ENCODE results near the gene BTN1A1. TPM values are rescaled to one million over a fixed set of nuclear protein-coding genes. Genes with fewer than 3 reads are reported as not detected.

BTN1A1 gene
- total and polyA plus RNA-seq, 2 donors (not counting 1 experiment from before 2014, with no cell fraction given), result not detected

DNA sequence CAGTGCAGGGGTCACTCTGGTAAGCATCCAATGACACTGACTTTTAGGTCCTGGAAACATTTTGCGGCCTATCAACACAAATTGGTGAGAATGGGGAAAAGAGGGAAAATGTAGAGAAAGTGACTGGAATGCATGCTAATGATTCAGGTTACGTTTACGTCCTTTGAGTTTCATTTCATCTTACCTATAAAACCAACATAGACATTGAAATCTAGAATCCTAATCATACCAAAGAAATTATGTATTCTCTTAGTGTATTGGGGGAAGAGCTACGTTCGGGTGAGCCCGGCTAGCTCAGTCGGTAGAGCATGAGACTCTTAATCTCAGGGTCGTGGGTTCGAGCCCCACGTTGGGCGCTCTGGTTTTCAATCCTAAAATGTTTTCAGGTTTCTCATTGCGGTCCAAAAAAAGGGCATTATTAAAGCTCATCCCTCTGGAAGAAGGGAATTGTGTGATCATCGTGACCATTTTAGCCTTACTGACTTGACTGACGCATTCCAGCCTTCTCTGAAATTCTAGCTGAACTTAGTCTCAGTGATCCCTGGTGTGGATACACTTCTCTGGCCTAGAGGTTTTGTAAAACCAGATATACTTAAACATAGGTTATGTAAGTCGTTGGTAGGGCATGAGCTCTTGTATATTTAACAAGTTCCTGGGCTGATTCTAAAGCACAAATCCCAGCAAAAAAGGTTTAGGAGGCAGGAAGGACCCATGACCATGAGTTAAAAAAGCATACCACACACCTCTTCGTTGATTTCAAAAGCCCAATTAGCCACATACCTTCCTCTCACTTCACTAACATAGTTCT lies 56.4 kb downstream of the BTN1A1 start:
- no peak overlapping the region for H3K9ac ChIP-seq (ENCODE audit: insufficient read depth, low read length)
- H3K4me3 ChIP-seq (replicated peaks in 1 of 4; ENCODE audit: control extremely low read depth in 1 of 4, insufficient read depth in 1 of 4, low read depth in 3 of 4, low read length in 4 of 4), result peak overlapping the region in 2 of 4 experiments; percentile 53 to 82
- no peaks in the 10 kb centered on the region for H4K20me1 ChIP-seq (ENCODE audit: control insufficient read depth, extremely low read depth, insufficient read depth, low read length)
- H2AFZ ChIP-seq (ENCODE audit: low read length), result no peak overlapping the region
- TF ChIP-seq EZH2 (IDR thresholded peaks at IDR 0.05; ENCODE audit: low read length, missing control alignments), result no peak
- no peak for TF ChIP-seq CTCF (conservative IDR thresholded peaks at IDR 0.05 in 1 of 2, IDR thresholded peaks at IDR 0.05 in 1 of 2; ENCODE audit: low read depth in 1 of 2, low read length in 2 of 2)
- H3K4me2 ChIP-seq (ENCODE audit: extremely low read depth, insufficient read depth, low read length), result peak overlapping the region; percentile 62
- no peaks in the 10 kb centered on the region for H3K4me1 ChIP-seq (ENCODE audit: control insufficient read depth, extremely low read depth, insufficient read depth, low read length)
- no peaks in the 10 kb centered on the region for H3K27me3 ChIP-seq (ENCODE audit: control insufficient read depth, insufficient read depth, low read length)
- H3K36me3 ChIP-seq (ENCODE audit: control insufficient read depth, insufficient read depth, low read length), result no peaks in the 10 kb centered on the region
- no peaks in the 10 kb centered on the region for H3K79me2 ChIP-seq (ENCODE audit: control insufficient read depth, insufficient read depth, low read length)
- DNase-seq (ENCODE audit: low read depth in 2 of 2), result peak; percentile 93 to 94
- no peak overlapping the region for H3K27ac ChIP-seq (ENCODE audit: insufficient read depth, low read length)
- H3K9me3 ChIP-seq (ENCODE audit: control insufficient read depth, insufficient read depth, low read depth, low read length), result no peaks in the 10 kb centered on the region

Other genes with a start within 250 kb of the BTN1A1 start
- 21.6 and 21.8 TPM in 2 replicates for gene BTN3A2, start 135.1 kb upstream of the BTN1A1 start, total RNA-seq
- gene BTN3A2, start 135.1 kb upstream of the BTN1A1 start, polyA plus RNA-seq, result 27.2 and 39.1 TPM in 2 replicates
- gene BTN2A2, start 117.2 kb upstream of the BTN1A1 start, total RNA-seq, result 7.4 and 12.7 TPM in 2 replicates
- 8.6 and 14.8 TPM in 2 replicates for gene BTN2A2, start 117.2 kb upstream of the BTN1A1 start, polyA plus RNA-seq
- gene BTN3A1, start 98.0 kb upstream of the BTN1A1 start, total RNA-seq, result 36.5 and 42.9 TPM in 2 replicates
- gene BTN3A1, start 98.0 kb upstream of the BTN1A1 start, polyA plus RNA-seq, result 19.8 and 31.6 TPM in 2 replicates
- 27.7 and 33.7 TPM in 2 replicates for gene BTN3A3, start 59.8 kb upstream of the BTN1A1 start, total RNA-seq
- 23.0 and 33.7 TPM in 2 replicates for gene BTN3A3, start 59.8 kb upstream of the BTN1A1 start, polyA plus RNA-seq
- 8.7 and 14.9 TPM in 2 replicates for gene BTN2A1, start 42.3 kb upstream of the BTN1A1 start, total RNA-seq
- 22.7 and 26.4 TPM in 2 replicates for gene BTN2A1, start 42.3 kb upstream of the BTN1A1 start, polyA plus RNA-seq
- gene HMGN4, start 38.1 kb downstream of the BTN1A1 start, total RNA-seq, result 90.4 and 111 TPM in 2 replicates
- gene HMGN4, start 38.1 kb downstream of the BTN1A1 start, polyA plus RNA-seq, result 58.7 and 74.9 TPM in 2 replicates
- 13.1 and 13.4 TPM in 2 replicates for gene ABT1, start 96.7 kb downstream of the BTN1A1 start, total RNA-seq
- 8.3 and 9.9 TPM in 2 replicates for gene ABT1, start 96.7 kb downstream of the BTN1A1 start, polyA plus RNA-seq
- gene ZNF322, start 159.4 kb downstream of the BTN1A1 start, total RNA-seq, result 17.3 and 17.7 TPM in 2 replicates
- 7.5 and 13.3 TPM in 2 replicates for gene ZNF322, start 159.4 kb downstream of the BTN1A1 start, polyA plus RNA-seq